Mucosa of stomach (tissue), 1 donor: Measurements from ENCODE around the gene CACNA2D3.
"Not testable (repeated sequence)": the region's sequence is repeated elsewhere in the genome, so short reads cannot be mapped to it uniquely, and the experiment has no call there.

Experiments
- H3K27me3 ChIP-seq: one replicate; pipeline ENCODE4 v1.7.0; 2013; ENCODE audit warnings: mild to moderate bottlenecking, low read length; ENCODE audit not compliant: control insufficient read depth, insufficient read depth
- H3K36me3 ChIP-seq: one replicate; pipeline ENCODE4 v1.7.0; 2013; ENCODE audit warnings: low read length; ENCODE audit not compliant: control insufficient read depth, insufficient read depth
- H3K4me1 ChIP-seq: one replicate; pipeline ENCODE4 v1.7.0; 2013; ENCODE audit warnings: mild to moderate bottlenecking, low read length; ENCODE audit not compliant: control insufficient read depth, insufficient read depth
- H3K4me3 ChIP-seq: one replicate; pipeline ENCODE4 v1.7.0; 2013; ENCODE audit warnings: low read length
- H3K9ac ChIP-seq: one replicate; pipeline ENCODE4 v1.7.0; 2013; ENCODE audit warnings: mild to moderate bottlenecking, low read length, moderate library complexity
- H3K9me3 ChIP-seq: one replicate; pipeline ENCODE4 v1.7.0; 2013; ENCODE audit warnings: mild to moderate bottlenecking, low read length, moderate library complexity; ENCODE audit not compliant: control insufficient read depth
- donor health status: Pancreatic carcinoma.

The CACNA2D3 gene

DNA sequence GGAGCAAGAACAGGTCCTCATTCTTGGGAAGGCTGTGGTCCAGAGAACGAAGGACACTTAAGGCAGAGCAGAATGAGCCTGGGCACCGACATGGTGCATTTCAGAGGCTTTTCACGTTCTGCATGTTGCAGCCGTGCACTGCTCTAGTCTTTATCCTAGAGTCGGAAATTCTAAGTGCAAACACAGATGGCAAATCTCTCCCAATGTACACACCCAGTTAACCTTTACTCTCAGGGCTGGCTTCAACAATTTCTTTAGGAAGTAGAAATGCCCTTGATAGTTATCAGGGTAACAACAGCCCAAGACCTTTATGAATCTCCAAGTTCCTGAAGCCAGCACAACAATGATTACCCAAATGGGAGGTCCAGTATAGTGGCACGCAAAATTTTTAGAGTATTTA is 844.6 kb downstream of the CACNA2D3 start:
- Histone ChIP-seq H3K36me3 (no peaks in the 10 kb centered on the region), H3K9me3 (no peaks in the 10 kb centered on the region), H3K4me3 (no peak overlapping the region)

DNA sequence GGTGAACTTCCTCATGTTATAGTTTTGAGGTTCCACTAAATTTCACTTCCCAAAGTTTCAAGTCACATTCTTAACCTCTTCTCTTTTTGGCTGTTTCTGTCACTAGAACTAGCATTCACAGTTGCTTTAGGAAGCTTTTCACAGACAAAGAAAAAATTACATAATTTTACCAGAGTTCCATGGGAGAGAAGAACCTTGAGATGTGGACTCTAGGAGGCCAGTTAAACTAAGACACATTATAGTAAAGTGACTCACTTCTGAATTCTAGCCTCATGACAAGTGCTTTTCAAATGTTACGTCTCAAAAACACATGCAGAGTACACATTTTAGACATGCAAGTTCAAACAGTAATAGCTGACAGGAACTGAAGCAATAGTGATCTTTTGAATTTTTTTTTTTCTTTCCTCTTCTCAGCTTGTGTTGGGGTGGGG is 845.4 kb downstream of the CACNA2D3 start:
- H3K36me3 ChIP-seq = no peaks in the 10 kb centered on the region
- H3K4me3 ChIP-seq = no peak overlapping the region
- H3K27me3 ChIP-seq = no peaks in the 10 kb centered on the region
- no peak overlapping the region for H3K9ac ChIP-seq
- no peaks in the 10 kb centered on the region for H3K9me3 ChIP-seq
- peaks cover 4% of the 10 kb centered on the region for H3K4me1 ChIP-seq

More for the DNA sequence above, 844.6 kb downstream of the CACNA2D3 start:
- H3K27me3 ChIP-seq = no peaks in the 10 kb centered on the region
- no peak overlapping the region for H3K9ac ChIP-seq
- peaks cover 4% of the 10 kb centered on the region for H3K4me1 ChIP-seq

DNA sequence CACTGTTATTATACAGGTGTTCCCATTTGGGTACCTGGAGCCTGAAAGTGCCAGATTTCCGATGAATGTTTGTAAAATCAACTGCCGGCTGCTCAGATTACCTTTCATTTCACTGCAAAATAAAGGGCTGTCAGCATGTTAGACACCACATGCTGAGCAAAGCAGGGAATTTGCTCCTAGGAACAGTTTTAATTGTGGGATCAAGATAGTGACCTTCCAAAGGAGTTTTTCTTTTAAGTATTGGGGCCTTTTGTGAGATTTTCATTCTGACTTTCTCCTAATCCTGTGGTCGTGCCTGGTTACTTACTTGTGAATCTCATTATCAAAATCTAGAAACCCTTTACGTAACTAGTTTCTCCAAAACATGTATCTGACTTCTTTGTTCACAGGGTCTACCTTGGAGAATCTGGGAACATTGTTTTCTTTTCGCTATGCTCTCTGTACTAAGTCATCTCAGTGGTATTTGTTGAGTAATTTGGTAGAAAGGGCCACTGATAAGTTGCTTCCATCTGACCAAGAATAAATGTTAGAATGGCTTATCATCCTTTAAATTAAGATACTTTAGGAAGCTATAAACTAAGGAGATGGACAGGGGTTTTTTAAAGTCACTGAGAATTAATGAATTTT is 846.3 kb downstream of the CACNA2D3 start:
- H3K27me3 ChIP-seq = no peaks in the 10 kb centered on the region
- H3K9me3 ChIP-seq = no peaks in the 10 kb centered on the region
- peaks cover 4% of the 10 kb centered on the region for H3K4me1 ChIP-seq
- H3K36me3 ChIP-seq = no peaks in the 10 kb centered on the region
- no peak overlapping the region for H3K4me3 ChIP-seq
- no peak overlapping the region for H3K9ac ChIP-seq

DNA sequence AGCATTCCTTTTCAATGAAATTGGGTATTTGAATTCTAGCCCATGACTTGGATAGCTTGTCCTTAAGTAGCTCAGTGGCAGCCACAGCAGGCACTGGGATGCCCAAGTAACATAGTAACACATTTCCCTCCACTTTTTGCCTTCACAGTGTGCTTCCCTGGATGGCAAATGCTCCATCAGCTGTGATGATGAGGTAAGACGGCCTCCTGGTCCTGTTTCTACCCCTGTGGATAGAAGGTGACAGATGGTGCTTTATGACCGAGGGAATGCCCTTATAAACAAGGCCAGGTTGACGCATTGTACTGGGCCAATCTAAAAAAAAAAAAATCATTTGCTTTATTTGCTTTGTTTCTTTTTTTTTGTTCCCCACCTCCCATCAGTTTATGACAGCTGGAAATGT is 847.3 kb downstream of the CACNA2D3 start:
- no peaks in the 10 kb centered on the region for H3K36me3 ChIP-seq
- peaks cover 4% of the 10 kb centered on the region for H3K4me1 ChIP-seq
- H3K9ac ChIP-seq = no peak overlapping the region
- no peaks in the 10 kb centered on the region for H3K9me3 ChIP-seq
- H3K4me3 ChIP-seq = no peak overlapping the region
- H3K27me3 ChIP-seq = no peaks in the 10 kb centered on the region

DNA sequence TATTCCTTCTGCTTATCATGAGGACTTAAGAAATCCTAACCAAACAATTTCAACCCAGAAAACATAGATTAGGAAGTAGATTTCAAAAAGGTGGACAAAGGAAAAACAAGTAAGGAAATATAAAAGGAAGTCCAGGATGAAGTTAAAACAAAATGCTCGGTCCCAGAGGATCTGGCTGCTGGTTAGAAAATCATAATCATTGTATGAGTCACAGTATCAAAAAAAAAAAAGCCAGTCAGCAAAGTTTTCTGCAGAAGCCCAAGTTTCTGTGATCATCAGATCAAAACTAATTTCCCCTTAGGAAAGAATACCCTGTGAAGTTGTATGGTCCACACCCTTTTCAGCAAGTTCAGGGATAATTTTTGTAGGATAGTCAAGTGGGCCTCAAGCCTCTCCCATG is 848.5 kb downstream of the CACNA2D3 start:
- peaks cover 4% of the 10 kb centered on the region for H3K4me1 ChIP-seq
- H3K36me3 ChIP-seq = no peaks in the 10 kb centered on the region
- no peaks in the 10 kb centered on the region for H3K27me3 ChIP-seq
- no peak overlapping the region for H3K4me3 ChIP-seq
- no peaks in the 10 kb centered on the region for H3K9me3 ChIP-seq
- no peak overlapping the region for H3K9ac ChIP-seq

DNA sequence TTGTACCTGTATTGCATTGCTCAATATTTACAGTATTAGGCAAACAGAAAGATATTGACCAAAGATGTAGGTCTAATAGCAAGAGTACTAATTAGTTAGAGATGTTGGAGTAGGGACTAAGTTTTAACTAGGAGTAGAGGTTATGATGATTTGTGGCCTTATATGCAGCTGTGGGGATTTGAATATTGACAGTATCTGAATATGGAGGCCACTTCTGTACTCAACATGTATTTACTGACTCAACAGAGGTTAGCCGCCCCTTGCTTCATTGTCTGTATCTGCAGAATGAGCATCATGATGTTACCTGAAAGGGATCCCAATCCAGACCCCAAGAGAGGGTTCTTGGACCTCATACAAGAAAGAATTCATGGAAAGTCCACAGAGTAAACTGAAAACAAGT is 855.1 kb downstream of the CACNA2D3 start:
- Histone ChIP-seq H3K9me3 (no peaks in the 10 kb centered on the region), H3K4me3 (no peak overlapping the region), H3K9ac (no peak overlapping the region), H3K27me3 (no peaks in the 10 kb centered on the region), H3K36me3 (no peaks in the 10 kb centered on the region), H3K4me1 (no peaks in the 10 kb centered on the region)

DNA sequence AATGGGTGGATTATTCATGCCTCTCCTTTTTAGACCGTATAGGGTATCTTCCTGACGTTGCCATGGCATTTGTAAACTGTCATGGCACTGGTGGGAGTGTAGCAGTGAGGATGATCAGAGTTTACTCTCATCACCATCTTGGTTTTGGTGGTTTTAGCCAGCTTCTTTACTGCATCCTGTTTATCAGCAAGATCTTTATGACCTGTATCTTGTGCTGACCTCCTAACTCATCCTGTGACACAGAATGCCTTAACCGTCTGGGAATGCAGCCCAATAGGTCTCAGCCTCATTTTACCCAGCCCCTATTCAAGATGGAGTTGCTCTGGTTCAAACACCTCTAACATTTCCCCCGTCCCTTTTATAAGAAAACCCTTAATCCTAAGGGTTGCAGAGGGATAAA is 855.6 kb downstream of the CACNA2D3 start:
- not testable (repeated sequence) for H3K4me3 ChIP-seq, H3K36me3 ChIP-seq, H3K4me1 ChIP-seq, H3K9ac ChIP-seq, H3K9me3 ChIP-seq, H3K27me3 ChIP-seq

DNA sequence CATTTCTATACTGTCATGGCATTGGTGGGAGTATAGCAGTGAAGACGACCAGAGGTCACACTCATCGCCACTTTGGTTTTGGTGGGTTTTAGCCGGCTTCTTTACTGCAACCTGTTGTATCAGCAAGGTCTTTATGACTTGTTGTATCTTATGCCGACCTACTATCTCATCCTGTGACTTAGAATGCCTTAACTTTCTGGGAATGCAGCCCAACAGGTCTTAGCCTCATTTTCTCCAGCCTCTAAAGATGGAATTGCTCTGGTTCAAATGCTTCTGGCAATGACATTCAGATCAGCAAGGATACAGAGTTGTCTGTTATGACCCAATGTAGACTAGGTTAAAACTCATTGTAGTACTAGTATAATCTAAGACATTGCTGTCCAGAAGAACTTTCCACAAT is 860.5 kb downstream of the CACNA2D3 start:
- Histone ChIP-seq H3K4me1 (no peaks in the 10 kb centered on the region), H3K9ac (no peak overlapping the region), H3K27me3 (no peaks in the 10 kb centered on the region), H3K9me3 (no peaks in the 10 kb centered on the region), H3K4me3 (no peak overlapping the region), H3K36me3 (no peaks in the 10 kb centered on the region)

DNA sequence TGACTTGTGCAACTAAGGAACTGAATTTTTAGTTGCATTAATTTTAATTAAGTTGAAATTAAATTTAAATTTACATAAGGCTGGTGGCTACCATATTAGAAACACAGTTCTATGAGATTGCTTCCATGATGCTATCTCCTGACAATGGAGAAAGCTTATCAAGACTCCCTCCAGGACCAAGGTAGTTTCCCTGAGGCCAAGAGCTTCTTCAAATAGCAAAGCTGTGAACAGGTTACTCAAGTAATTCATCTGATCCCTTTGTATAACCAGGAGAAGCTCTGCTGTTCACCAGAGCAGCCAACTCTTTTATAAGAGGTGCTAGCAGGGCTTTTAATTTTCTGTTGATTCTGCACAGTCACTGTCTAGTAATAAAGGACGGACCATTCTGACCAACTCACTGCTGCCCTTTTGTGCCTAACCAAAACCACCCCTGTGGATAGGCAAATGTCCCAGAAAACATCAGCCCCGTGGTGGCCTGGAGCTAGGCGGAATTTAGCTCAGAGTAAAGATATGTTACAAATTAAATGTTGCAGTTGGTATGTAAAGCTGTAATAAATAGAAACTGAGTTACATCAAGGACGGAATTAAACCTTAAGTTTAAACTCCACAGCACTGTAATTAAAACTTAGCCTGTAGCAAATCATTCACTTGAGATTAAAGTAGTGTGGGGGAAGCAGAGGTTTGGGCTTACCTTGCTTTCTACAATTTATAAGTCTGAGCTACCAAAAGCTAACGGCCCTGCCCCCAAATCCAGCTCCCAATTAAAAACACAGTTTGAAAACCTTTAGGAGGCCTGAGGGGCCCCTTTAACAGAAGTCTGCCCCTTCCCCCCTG is 861.1 kb downstream of the CACNA2D3 start:
- Histone ChIP-seq H3K27me3 (no peaks in the 10 kb centered on the region), H3K9ac (no peak overlapping the region), H3K9me3 (no peaks in the 10 kb centered on the region), H3K4me1 (no peaks in the 10 kb centered on the region), H3K4me3 (no peak overlapping the region), H3K36me3 (no peaks in the 10 kb centered on the region)

DNA sequence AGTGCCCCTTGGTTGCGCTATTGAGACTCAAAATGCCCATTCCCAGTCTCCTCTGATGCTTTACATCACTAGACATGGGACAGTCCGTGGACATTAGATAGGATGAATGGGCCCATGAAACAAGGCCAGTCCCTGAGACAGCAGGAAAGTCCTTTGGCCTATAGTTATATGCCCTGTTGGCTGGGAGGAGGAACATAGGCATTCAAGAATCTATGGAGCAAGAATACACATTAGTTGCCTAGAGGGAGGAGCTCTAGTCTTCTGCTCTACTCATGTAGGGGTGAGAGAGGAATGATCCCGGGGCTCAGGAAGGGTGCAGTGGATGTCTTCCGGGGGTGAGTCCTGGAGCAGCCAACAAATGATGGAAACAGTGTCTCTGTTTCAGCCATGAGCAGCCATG is 863.5 kb downstream of the CACNA2D3 start:
- no peaks in the 10 kb centered on the region for H3K36me3 ChIP-seq
- H3K27me3 ChIP-seq = no peaks in the 10 kb centered on the region
- H3K4me1 ChIP-seq = no peaks in the 10 kb centered on the region
- no peak overlapping the region for H3K4me3 ChIP-seq
- no peak overlapping the region for H3K9ac ChIP-seq
- H3K9me3 ChIP-seq = no peaks in the 10 kb centered on the region

DNA sequence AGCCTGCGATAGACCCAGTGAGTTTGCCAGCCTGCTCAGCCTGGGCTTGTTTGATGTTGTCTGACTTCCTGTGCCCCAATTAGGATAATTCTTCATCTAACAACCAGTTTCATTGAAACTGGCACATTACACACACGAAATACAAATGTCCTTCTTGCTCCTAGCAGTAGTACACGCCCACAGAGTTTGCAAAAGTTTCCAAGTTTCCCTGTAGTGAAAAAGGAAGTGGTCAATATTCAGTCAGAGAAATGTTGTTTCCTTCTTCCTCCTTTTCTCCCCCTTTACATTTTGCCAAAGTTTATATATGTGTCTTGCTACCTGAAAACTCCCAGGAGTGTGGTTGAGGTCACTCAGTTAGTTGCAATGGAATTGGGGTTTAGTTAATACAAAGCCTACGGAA is 863.9 kb downstream of the CACNA2D3 start:
- Histone ChIP-seq H3K4me1 (no peaks in the 10 kb centered on the region), H3K9ac (no peak overlapping the region), H3K4me3 (no peak overlapping the region), H3K27me3 (no peaks in the 10 kb centered on the region), H3K9me3 (no peaks in the 10 kb centered on the region), H3K36me3 (no peaks in the 10 kb centered on the region)

DNA sequence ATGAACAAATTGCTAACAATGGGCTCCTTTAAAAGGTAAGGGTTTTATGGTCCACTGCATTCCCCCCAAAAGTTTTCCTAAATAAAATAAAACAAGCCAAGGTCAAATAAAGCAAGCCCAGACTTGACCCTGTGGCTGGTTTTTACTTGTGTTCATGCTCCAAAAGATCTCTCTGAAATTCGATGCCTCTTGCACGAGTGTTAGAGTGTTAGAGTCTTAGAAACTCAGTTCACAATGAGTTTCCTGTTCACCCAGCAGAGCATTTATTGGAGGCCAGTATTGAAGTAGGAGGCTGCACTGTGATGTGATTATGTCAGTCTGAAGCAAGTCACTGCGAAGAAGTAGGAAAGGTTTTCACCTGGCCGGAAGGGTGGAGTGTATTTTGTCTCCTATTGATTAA is 865.4 kb downstream of the CACNA2D3 start:
- Histone ChIP-seq H3K36me3 (no peaks in the 10 kb centered on the region), H3K9me3 (no peaks in the 10 kb centered on the region), H3K4me1 (no peaks in the 10 kb centered on the region), H3K27me3 (no peaks in the 10 kb centered on the region), H3K4me3 (no peak overlapping the region), H3K9ac (no peak overlapping the region)
